ENCODE data around the gene PEMT.
"Not testable (repeated sequence)": the region's sequence is repeated elsewhere in the genome, so short reads cannot be mapped to it uniquely, and the experiment has no call there.

GRCh38 chr17:17486416-17486815 lies 105.1 kb downstream of the PEMT start:
- not testable (repeated sequence) for TF ChIP-seq CTCF (conservative IDR thresholded peaks at IDR 0.05; ENCODE audit: low read depth, low read length); EZH2 (IDR thresholded peaks at IDR 0.05; ENCODE audit: borderline replicate concordance, low read depth, low read length, poor library complexity, severe bottlenecking)

All from A673 (cell line).